GM21367 (cell line): ENCODE results near the gene GTF2E1.
"Not testable (repeated sequence)": the region's sequence is repeated elsewhere in the genome, so short reads cannot be mapped to it uniquely, and the experiment has no call there.

Experiments used
- ATAC-seq: cut with Tn5 transposase; IDR thresholded peaks from one replicate; pipeline ENCODE4 v1.9.1; 2021; ENCODE audit not compliant: unreplicated experiment

The GTF2E1 gene

DNA sequence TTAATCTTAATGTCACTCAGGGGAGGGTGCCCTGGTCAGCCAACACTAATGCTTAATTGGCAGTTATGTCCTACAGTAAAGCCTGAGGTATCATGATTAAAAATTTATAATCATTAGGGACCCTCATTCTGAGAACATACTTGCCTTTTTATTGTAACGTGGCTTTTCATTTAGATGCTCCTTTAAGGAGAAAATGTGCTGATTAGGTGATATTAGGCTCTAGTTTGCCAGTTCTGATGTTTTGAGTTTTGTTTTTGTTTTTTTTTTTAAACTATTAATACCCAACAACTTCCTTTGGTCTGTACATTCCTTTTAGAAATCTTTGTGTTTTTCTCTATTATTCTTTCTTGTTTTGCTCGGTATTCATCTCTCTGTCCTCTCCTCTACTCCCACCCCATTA lies 10.3 kb downstream of the GTF2E1 start:
- ATAC-seq, result no peak

GRCh38 chr3:120753810-120754209 lies 11.3 kb downstream of the GTF2E1 start:
- ATAC-seq, result no peak

- no peak for ATAC-seq
These were observed 13.5 kb downstream of the GTF2E1 start for GRCh38 chr3:120756061-120756460.

DNA sequence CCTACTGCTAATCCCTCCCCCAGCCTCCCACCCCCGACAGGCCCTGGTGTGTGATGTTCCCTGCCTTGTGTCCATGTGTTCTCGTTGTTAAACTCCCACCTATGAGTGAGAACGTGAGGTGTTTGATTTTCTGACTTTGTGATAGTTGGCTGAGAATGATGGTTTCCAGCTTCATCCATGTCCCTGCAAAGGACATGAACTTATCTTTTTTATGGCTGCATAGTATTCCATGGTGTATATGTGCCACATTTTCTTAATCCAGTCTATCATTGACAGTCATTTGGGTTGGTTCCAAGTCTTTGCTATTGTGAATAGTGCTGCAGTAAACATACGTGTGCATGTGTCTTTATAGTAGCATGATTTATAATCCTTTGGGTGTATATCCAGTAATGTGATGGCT lies 16.0 kb downstream of the GTF2E1 start:
- ATAC-seq, result not testable (repeated sequence)

DNA sequence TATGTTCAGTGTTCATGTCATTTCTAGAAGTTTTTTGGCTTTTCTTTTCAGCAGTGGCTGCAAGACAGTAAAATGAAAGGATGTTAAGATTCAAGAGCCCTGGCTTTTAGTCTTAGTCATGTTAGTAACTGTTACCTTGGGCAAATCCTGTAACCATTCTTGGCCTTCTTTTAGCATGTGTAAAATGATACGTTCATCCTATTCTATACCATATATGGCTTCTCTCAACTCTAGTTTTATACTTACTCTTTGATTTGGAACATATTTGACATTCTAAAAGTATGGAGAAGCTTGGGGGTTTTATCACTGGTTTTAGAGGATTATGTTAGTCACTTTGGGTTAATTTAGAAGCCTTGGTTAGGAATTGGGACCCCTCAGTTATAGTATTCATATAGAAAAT lies 20.1 kb downstream of the GTF2E1 start:
- no peak for ATAC-seq

- peak; percentile 60 for ATAC-seq
These were observed 21.1 kb downstream of the GTF2E1 start for GRCh38 chr3:120763601-120764000.

GRCh38 chr3:120764206-120764605 lies 21.7 kb downstream of the GTF2E1 start:
- ATAC-seq, result no peak

- ATAC-seq, result peak; percentile 59
These were observed 23.4 kb downstream of the GTF2E1 start for GRCh38 chr3:120765830-120766493.

DNA sequence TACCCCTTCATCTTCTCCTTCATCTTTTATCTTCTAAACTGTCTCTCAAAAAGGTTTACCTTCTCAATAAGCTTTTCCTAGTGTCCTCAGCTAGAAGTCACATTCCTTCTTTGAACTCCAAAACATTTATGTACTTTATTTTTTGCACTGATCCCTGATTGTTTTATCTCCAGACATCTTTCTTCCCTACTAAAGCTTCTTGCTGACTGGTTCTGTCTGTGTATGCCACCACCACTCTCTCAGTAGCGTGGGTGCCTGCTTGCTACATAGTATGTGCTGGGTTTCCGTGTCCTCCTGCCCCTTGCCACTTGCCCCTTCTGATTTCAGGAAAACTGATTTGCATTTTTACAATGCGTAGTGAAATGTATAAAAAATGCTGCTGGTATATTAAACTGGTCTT lies 24.0 kb downstream of the GTF2E1 start:
- ATAC-seq, result no peak

DNA sequence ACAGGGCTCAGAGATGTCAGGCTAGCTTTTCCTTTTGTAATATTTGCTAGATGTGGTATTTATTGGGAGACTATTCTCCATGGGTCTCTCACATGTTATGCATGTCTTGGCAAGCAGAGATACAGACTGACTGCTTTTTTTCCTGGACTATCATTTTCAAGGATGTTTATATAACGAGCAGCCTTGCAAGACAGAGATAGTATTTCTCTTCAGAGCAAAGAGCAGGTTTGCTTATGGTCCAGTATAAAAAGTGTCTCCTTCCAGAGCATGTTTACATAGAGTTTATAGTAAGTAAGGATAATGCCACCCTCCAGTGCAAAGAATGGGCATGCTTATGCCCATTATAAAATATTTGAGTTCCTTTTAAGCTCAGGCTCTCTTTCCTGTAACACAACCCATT lies 24.6 kb downstream of the GTF2E1 start:
- ATAC-seq, result no peak

DNA sequence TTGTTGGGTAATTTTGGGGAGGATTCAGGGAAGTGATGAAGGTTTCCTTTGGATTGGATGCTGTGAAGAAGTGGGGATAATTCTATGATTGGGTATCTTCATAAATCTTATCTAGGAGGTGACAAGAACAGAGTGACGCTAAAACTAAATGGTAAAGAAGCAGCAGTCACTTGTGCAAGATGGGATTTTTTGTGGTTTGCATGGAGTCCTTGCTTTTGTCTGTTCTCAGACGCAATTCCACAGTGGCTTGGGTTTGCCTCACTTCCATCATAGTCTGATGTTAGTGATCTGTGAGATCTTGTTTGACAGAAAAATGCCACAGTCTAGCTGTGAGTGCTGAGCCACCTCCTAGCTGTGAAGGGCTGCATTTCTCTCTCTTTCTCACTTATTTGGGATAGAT lies 26.9 kb downstream of the GTF2E1 start:
- ATAC-seq, result no peak

DNA sequence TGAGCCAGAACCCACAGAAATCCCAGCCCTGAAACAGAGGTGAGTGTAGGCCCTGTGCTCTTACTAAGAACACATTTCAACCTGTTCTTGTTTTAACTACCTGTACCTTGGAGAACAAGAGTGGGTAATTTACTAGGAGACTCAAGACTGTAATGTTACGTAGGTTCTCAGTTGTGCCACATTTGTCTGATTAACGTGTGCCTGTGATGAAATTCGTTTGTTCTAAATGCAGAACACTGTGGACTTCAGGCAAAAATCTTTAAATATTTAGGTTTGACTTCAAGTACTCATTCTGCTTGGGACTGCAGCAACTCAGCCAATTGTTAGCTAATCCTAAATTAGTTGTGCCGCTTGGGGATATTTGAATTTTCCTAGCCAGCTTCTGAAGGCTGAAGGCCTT lies 28.3 kb downstream of the GTF2E1 start:
- ATAC-seq, result no peak

DNA sequence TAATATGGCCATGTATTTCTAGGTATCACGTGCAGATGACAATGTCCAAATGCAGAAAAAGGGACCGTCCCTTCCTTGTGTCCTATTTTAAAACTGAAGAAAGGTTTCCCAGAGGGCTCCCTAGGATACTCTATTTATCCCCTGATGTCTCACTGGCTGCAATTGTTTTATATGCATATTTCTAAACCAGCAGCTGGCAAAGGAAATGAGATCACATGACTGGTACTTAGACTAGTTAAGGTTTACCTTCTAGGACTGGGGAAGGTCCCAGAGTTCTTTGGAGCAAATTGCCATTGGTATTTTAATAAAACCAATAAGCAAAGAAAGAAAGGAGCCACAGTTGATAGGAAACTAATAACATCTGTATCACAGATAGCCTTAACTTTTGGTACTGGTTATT lies 29.5 kb downstream of the GTF2E1 start:
- no peak for ATAC-seq

DNA sequence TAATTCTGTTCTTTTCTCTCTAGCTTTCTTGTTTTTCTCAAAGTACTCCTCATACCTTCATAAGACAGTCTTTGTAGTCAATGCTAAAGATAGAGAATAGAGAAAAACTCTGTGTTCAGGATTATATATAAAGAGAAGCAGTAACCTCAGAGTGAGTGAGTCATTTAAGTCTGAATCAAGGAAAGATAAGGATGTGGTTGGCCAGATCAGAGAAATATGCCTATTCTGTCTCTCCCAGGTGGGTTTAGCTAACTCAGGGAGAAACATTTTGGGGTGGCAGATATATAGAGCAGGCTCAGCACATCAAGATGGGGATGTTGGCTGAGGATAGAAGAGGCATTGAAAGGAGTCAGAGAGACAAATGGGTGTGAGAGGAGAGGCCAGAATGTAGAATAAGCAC lies 31.4 kb downstream of the GTF2E1 start:
- peak; percentile 78 for ATAC-seq

GRCh38 chr3:120775411-120775810 lies 32.9 kb downstream of the GTF2E1 start:
- no peak for ATAC-seq

DNA sequence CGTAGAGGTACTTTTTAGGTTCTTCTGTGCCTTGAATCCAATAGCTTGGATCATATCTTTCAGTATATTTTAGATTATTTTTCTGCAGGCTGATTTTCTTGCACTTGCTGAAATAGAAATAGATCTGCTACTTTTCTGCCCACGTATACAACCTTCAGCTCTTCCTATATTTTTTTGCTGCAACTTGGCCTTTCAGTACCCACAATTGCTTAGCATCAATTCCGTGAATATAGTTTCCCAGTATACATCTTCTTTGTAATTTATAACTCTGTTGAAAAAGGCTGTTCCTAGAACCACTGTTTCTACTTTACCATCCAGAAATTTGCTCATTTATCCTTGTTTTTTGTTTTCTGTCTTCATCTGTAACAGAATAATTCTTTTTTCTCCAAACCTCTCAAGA lies 36.2 kb downstream of the GTF2E1 start:
- no peak for ATAC-seq

DNA sequence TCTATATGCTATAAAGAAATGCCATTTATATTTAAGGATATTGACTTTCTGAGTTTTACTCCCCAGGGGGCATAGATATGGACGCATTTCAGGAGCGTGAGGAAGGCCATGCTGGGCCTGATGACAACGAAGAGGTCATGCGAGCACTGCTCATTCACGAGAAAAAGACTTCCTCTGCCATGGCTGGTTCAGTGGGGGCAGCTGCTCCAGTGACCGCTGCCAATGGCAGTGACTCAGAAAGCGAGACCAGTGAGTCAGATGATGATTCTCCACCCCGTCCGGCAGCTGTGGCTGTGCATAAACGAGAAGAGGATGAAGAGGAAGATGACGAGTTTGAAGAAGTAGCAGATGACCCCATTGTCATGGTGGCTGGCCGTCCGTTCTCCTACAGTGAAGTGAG lies 38.4 kb downstream of the GTF2E1 start:
- peak; percentile 93 for ATAC-seq

DNA sequence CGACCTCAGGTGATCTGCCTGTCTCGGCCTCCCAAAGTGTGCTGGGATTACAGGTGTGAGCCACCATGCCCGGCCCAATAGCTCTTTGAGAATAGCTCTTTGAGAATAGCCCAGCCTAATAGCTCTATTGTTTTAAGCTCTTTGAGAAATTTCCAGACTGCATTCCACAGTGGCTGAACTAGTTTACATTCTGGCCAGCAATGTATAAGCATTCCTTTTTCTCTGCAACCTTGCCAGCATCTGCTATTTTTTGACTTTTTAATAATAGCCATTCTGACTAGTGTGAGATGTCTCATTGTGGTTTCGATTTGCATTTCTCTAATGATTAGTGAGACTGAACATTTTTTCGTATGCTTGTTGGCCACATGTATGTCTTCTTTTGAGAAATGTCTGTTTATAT lies 43.3 kb downstream of the GTF2E1 start:
- ATAC-seq, result peak; percentile 57

DNA sequence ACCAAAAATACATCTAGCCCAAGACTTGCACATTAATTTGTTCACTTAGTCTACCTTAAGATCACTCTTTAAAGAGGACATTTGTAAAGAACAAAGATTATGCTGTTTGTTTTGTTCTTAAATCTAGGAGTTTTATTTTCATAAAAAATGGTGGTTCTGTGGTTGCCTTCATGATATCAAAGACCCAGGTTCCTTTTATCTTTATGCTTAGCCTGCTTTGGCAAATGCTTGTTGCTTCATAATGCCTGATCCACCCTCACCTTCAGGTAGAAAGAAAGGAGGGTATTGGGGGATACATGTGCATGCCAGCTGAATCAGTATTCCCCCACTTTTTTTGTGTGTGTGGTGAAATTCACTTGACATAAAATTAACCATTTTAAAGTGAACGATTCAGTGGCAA lies 48.5 kb downstream of the GTF2E1 start:
- no peak for ATAC-seq

DNA sequence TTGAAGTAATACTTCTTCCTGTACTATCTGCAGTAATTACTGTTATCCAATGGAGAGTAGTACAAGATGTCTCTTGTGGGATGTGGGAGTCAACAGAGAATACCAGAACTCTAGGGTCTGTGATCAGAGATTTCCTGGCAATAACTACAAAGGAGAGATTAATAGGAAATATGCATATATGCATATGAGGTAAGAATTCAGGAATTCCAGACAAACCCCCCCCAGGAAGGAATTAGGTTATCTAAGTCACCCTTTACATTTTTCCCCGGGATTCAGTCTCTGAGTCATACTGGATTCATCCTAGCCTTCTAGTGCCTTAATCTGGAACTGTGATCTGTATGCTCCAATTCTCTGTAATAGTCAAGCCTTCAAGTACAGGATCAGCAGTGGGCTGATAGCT lies 49.4 kb downstream of the GTF2E1 start:
- ATAC-seq, result no peak

- ATAC-seq, result no peak
These were observed 51.1 kb downstream of the GTF2E1 start for GRCh38 chr3:120793601-120794000.

GRCh38 chr3:120795017-120795648 lies 52.6 kb downstream of the GTF2E1 start:
- ATAC-seq, result peak; percentile 92

DNA sequence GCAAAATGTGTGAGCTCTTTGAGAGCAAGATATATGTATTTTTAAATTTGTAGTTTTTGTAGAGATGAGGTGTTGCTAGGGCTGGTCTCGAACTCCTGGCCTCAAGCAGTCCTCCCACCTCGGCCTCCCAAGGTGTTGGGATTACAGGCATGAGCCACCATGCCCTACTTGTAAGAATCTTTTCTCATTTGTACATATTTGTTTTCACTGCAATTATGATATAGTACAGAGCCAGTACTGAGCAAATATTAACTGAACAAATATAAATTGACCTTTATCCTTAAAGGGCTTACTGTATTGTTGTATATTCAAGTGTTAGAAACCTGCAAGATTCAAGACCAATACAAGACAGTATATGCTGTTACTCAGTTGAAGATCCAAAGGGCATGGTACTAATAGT lies 53.4 kb downstream of the GTF2E1 start:
- no peak for ATAC-seq
